Measurements from ENCODE around the gene BIRC5. TPM values are rescaled to one million over a fixed set of nuclear protein-coding genes. Genes with fewer than 3 reads are reported as not detected.

BIRC5 gene
- total RNA-seq, 1 donor from 2014 or later, result 1.0 TPM

GRCh38 chr17:78272914-78273258, 58.8 kb downstream of the BIRC5 start:
- H3K36me3 Mint-ChIP-seq (ENCODE audit: low read depth), result no peaks in the 10 kb centered on the region
- CTCF ChIA-PET, result interaction anchor here (0.9 kb wide), 1 partner anchor 149 kb away, joined by 4 read pairs; no protein-coding TSS in a partner anchor
- no peak overlapping the region for H3K27ac Mint-ChIP-seq
- no peak for ATAC-seq (ENCODE audit: low read depth)
- no peak for TF ChIP-seq CTCF (IDR thresholded peaks at IDR 0.05)
- H3K4me3 Mint-ChIP-seq, result no peak overlapping the region
- H3K4me1 Mint-ChIP-seq, result peaks cover 40% of the 10 kb centered on the region
- H3K9me3 Mint-ChIP-seq, result peaks cover 2% of the 10 kb centered on the region
- intact Hi-C loops (cut with micrococcal nuclease), result no loop called here
- POLR2A ChIA-PET, result interaction anchor here (0.6 to 1.5 kb wide), 2 partner anchors 14 to 87 kb away, joined by 4 to 6 read pairs; partner anchors contain the start of gene SOCS3
- H3K27me3 Mint-ChIP-seq, result peaks cover 6% of the 10 kb centered on the region
- no peak for DNase-seq

GRCh38 chr17:78273813-78274212, 59.8 kb downstream of the BIRC5 start:
- intact Hi-C loops (cut with micrococcal nuclease), result no loop called here
- no peak overlapping the region for H3K4me3 Mint-ChIP-seq
- TF ChIP-seq CTCF (IDR thresholded peaks at IDR 0.05), result no peak
- H3K36me3 Mint-ChIP-seq (ENCODE audit: low read depth), result no peaks in the 10 kb centered on the region
- peaks cover 2% of the 10 kb centered on the region for H3K9me3 Mint-ChIP-seq
- DNase-seq (no peak), ATAC-seq (ENCODE audit: low read depth) (no peak)
- CTCF ChIA-PET, result interaction anchor here (0.7 kb wide), 1 partner anchor 23 kb away, joined by 3 read pairs; no protein-coding TSS in a partner anchor
- peaks cover 6% of the 10 kb centered on the region for H3K27me3 Mint-ChIP-seq
- peaks cover 42% of the 10 kb centered on the region for H3K4me1 Mint-ChIP-seq
- H3K27ac Mint-ChIP-seq, result no peak overlapping the region
- POLR2A ChIA-PET, result interaction anchor here (0.8 kb wide), 1 partner anchor 142 kb away, joined by 3 read pairs; no protein-coding TSS in a partner anchor

Other genes with a start within 250 kb of the BIRC5 start
- gene TMC6, start 85.5 kb upstream of the BIRC5 start, total RNA-seq, result 746 and 896 TPM in 2 replicates
- 166 and 181 TPM in 2 replicates for gene TMC8, start 83.5 kb upstream of the BIRC5 start, total RNA-seq
- gene C17orf99, start 67.9 kb upstream of the BIRC5 start, total RNA-seq, result 5.2 and 7.1 TPM in 2 replicates
- 636 and 647 TPM in 2 replicates for gene SYNGR2, start 45.7 kb upstream of the BIRC5 start, total RNA-seq
- gene TK1, start 27.2 kb upstream of the BIRC5 start, total RNA-seq, result 3.8 TPM in 2 replicates
- gene AFMID, start 26.9 kb upstream of the BIRC5 start, total RNA-seq, result 11.2 and 15.4 TPM in 2 replicates
- gene TMEM235, start 17.4 kb downstream of the BIRC5 start, total RNA-seq, result not detected in 2 replicates
- gene SOCS3, start 145.8 kb downstream of the BIRC5 start, total RNA-seq, result 79.9 and 80.9 TPM in 2 replicates
- 55.2 and 76.1 TPM in 2 replicates for gene PGS1, start 164.4 kb downstream of the BIRC5 start, total RNA-seq

Data from activated B cell treated with CpG ODN at 0.5 μM for 24 hours (primary cell).